Measurements from ENCODE around the gene AFTPH.

The AFTPH gene

GRCh38 chr2:64605026-64605471, 80.9 kb downstream of the AFTPH start:
- no peak overlapping the region for H3K27ac ChIP-seq (ENCODE audit: low read depth, low read length)
- peaks cover 14% of the 10 kb centered on the region for H3K27me3 ChIP-seq (ENCODE audit: control insufficient read depth, insufficient read depth, low read length)
- no peaks in the 10 kb centered on the region for H3K9me3 ChIP-seq (ENCODE audit: control insufficient read depth, insufficient read depth, low read length)

GRCh38 chr2:64605991-64606478, 81.9 kb downstream of the AFTPH start:
- Histone ChIP-seq H3K27me3 (ENCODE audit: control insufficient read depth, insufficient read depth, low read length) (peaks cover 19% of the 10 kb centered on the region), H3K9ac (ENCODE audit: low read depth, low read length) (no peak overlapping the region), H3K9me3 (ENCODE audit: control insufficient read depth, insufficient read depth, low read length) (no peaks in the 10 kb centered on the region), H3K36me3 (ENCODE audit: control insufficient read depth, insufficient read depth, low read length) (no peaks in the 10 kb centered on the region), H3K4me3 (ENCODE audit: low read depth, low read length) (no peak overlapping the region), H3K4me1 (ENCODE audit: control insufficient read depth, insufficient read depth, low read length) (no peaks in the 10 kb centered on the region; the same call in 1 of the 2 replicates), H3K27ac (ENCODE audit: low read depth, low read length) (no peak overlapping the region)

More at GRCh38 chr2:64605026-64605471, 80.9 kb downstream of the AFTPH start:
- no peak overlapping the region for H3K9ac ChIP-seq (ENCODE audit: low read depth, low read length)
- H3K4me1 ChIP-seq (ENCODE audit: control insufficient read depth, insufficient read depth, low read length): no peaks in the 10 kb centered on the region; the same call in 1 of the 2 replicates
- no peak overlapping the region for H3K4me3 ChIP-seq (ENCODE audit: low read depth, low read length)
- no peaks in the 10 kb centered on the region for H3K36me3 ChIP-seq (ENCODE audit: control insufficient read depth, insufficient read depth, low read length)

GRCh38 chr2:64606479-64607363, 82.6 kb downstream of the AFTPH start:
- no peaks in the 10 kb centered on the region for H3K9me3 ChIP-seq (ENCODE audit: control insufficient read depth, insufficient read depth, low read length)
- no peaks in the 10 kb centered on the region for H3K36me3 ChIP-seq (ENCODE audit: control insufficient read depth, insufficient read depth, low read length)
- no peak overlapping the region for H3K27ac ChIP-seq (ENCODE audit: low read depth, low read length)
- no peak overlapping the region for H3K4me3 ChIP-seq (ENCODE audit: low read depth, low read length)
- H3K9ac ChIP-seq (ENCODE audit: low read depth, low read length): no peak overlapping the region
- peaks cover 22% of the 10 kb centered on the region for H3K27me3 ChIP-seq (ENCODE audit: control insufficient read depth, insufficient read depth, low read length)
- H3K4me1 ChIP-seq (ENCODE audit: control insufficient read depth, insufficient read depth, low read length): no peaks in the 10 kb centered on the region; the same call in 1 of the 2 replicates

- no peak overlapping the region for H3K4me3 ChIP-seq (ENCODE audit: low read depth, low read length)
- H3K9ac ChIP-seq (ENCODE audit: low read depth, low read length): no peak overlapping the region
Observed at GRCh38 chr2:64607381-64608304, 83.5 kb downstream of the AFTPH start.

GRCh38 chr2:64608867-64609226, 84.7 kb downstream of the AFTPH start:
- no peaks in the 10 kb centered on the region; the same call in 1 of the 2 replicates for H3K4me1 ChIP-seq (ENCODE audit: control insufficient read depth, insufficient read depth, low read length)
- no peak overlapping the region for H3K9ac ChIP-seq (ENCODE audit: low read depth, low read length)
- H3K27ac ChIP-seq (ENCODE audit: low read depth, low read length): no peak overlapping the region
- H3K4me3 ChIP-seq (ENCODE audit: low read depth, low read length): peak overlapping the region; percentile 56
- no peaks in the 10 kb centered on the region for H3K36me3 ChIP-seq (ENCODE audit: control insufficient read depth, insufficient read depth, low read length)
- no peaks in the 10 kb centered on the region for H3K9me3 ChIP-seq (ENCODE audit: control insufficient read depth, insufficient read depth, low read length)
- peaks cover 26% of the 10 kb centered on the region for H3K27me3 ChIP-seq (ENCODE audit: control insufficient read depth, insufficient read depth, low read length)

More at GRCh38 chr2:64607381-64608304, 83.5 kb downstream of the AFTPH start:
- Histone ChIP-seq H3K9me3 (ENCODE audit: control insufficient read depth, insufficient read depth, low read length) (no peaks in the 10 kb centered on the region), H3K36me3 (ENCODE audit: control insufficient read depth, insufficient read depth, low read length) (no peaks in the 10 kb centered on the region), H3K4me1 (ENCODE audit: control insufficient read depth, insufficient read depth, low read length) (no peaks in the 10 kb centered on the region; the same call in 1 of the 2 replicates), H3K27me3 (ENCODE audit: control insufficient read depth, insufficient read depth, low read length) (peaks cover 24% of the 10 kb centered on the region), H3K27ac (ENCODE audit: low read depth, low read length) (no peak overlapping the region)

- H3K27me3 ChIP-seq (ENCODE audit: control insufficient read depth, insufficient read depth, low read length): peaks cover 26% of the 10 kb centered on the region
- no peaks in the 10 kb centered on the region for H3K36me3 ChIP-seq (ENCODE audit: control insufficient read depth, insufficient read depth, low read length)
- no peaks in the 10 kb centered on the region; the same call in 1 of the 2 replicates for H3K4me1 ChIP-seq (ENCODE audit: control insufficient read depth, insufficient read depth, low read length)
- H3K4me3 ChIP-seq (ENCODE audit: low read depth, low read length): peak overlapping the region; percentile 56
- no peak overlapping the region; the same call in 1 of the 2 replicates for H3K9ac ChIP-seq (ENCODE audit: low read depth, low read length)
- no peak overlapping the region for H3K27ac ChIP-seq (ENCODE audit: low read depth, low read length)
- no peaks in the 10 kb centered on the region for H3K9me3 ChIP-seq (ENCODE audit: control insufficient read depth, insufficient read depth, low read length)
Observed at GRCh38 chr2:64609227-64609941, 85.3 kb downstream of the AFTPH start.

GRCh38 chr2:64609942-64610281, 85.8 kb downstream of the AFTPH start:
- no peak overlapping the region for H3K27ac ChIP-seq (ENCODE audit: low read depth, low read length)
- H3K4me1 ChIP-seq (ENCODE audit: control insufficient read depth, insufficient read depth, low read length): no peaks in the 10 kb centered on the region; the same call in 1 of the 2 replicates
- H3K9me3 ChIP-seq (ENCODE audit: control insufficient read depth, insufficient read depth, low read length): no peaks in the 10 kb centered on the region
- H3K4me3 ChIP-seq (ENCODE audit: low read depth, low read length): peak overlapping the region; percentile 56
- H3K36me3 ChIP-seq (ENCODE audit: control insufficient read depth, insufficient read depth, low read length): no peaks in the 10 kb centered on the region
- no peak overlapping the region for H3K9ac ChIP-seq (ENCODE audit: low read depth, low read length)
- peaks cover 26% of the 10 kb centered on the region for H3K27me3 ChIP-seq (ENCODE audit: control insufficient read depth, insufficient read depth, low read length)

- Histone ChIP-seq H3K9ac (ENCODE audit: low read depth, low read length) (no peak overlapping the region), H3K36me3 (ENCODE audit: control insufficient read depth, insufficient read depth, low read length) (no peaks in the 10 kb centered on the region), H3K27me3 (ENCODE audit: control insufficient read depth, insufficient read depth, low read length) (peaks cover 26% of the 10 kb centered on the region), H3K4me1 (ENCODE audit: control insufficient read depth, insufficient read depth, low read length) (no peaks in the 10 kb centered on the region; the same call in 1 of the 2 replicates), H3K27ac (ENCODE audit: low read depth, low read length) (no peak overlapping the region), H3K9me3 (ENCODE audit: control insufficient read depth, insufficient read depth, low read length) (no peaks in the 10 kb centered on the region), H3K4me3 (ENCODE audit: low read depth, low read length) (no peak overlapping the region)
Observed at GRCh38 chr2:64610316-64610855, 86.3 kb downstream of the AFTPH start.

GRCh38 chr2:64612575-64613195, 88.6 kb downstream of the AFTPH start:
- Histone ChIP-seq H3K27me3 (ENCODE audit: control insufficient read depth, insufficient read depth, low read length) (peaks cover 26% of the 10 kb centered on the region), H3K9me3 (ENCODE audit: control insufficient read depth, insufficient read depth, low read length) (no peaks in the 10 kb centered on the region), H3K27ac (ENCODE audit: low read depth, low read length) (no peak overlapping the region), H3K36me3 (ENCODE audit: control insufficient read depth, insufficient read depth, low read length) (no peaks in the 10 kb centered on the region), H3K4me1 (ENCODE audit: control insufficient read depth, insufficient read depth, low read length) (peaks cover 7% of the 10 kb centered on the region), H3K9ac (ENCODE audit: low read depth, low read length) (no peak overlapping the region), H3K4me3 (ENCODE audit: low read depth, low read length) (no peak overlapping the region)

GRCh38 chr2:64613276-64613675, 89.1 kb downstream of the AFTPH start:
- H3K4me3 ChIP-seq (ENCODE audit: low read depth, low read length): no peak overlapping the region
- peaks cover 23% of the 10 kb centered on the region for H3K27me3 ChIP-seq (ENCODE audit: control insufficient read depth, insufficient read depth, low read length)

More at GRCh38 chr2:64613276-64613675, 89.1 kb downstream of the AFTPH start:
- H3K27ac ChIP-seq (ENCODE audit: low read depth, low read length): no peak overlapping the region
- no peaks in the 10 kb centered on the region for H3K9me3 ChIP-seq (ENCODE audit: control insufficient read depth, insufficient read depth, low read length)
- H3K36me3 ChIP-seq (ENCODE audit: control insufficient read depth, insufficient read depth, low read length): no peaks in the 10 kb centered on the region
- no peak overlapping the region for H3K9ac ChIP-seq (ENCODE audit: low read depth, low read length)
- peaks cover 12% of the 10 kb centered on the region for H3K4me1 ChIP-seq (ENCODE audit: control insufficient read depth, insufficient read depth, low read length)
